GM23338 (cell line): ENCODE measurements around the gene OR51V1. TPM values are rescaled to one million over a fixed set of nuclear protein-coding genes. Genes with fewer than 3 reads are reported as not detected.

ENCODE experiments used
- ATAC-seq: fragments of 200-7000 bp; cut with Tn5 transposase; 3 replicates; pipeline ENCODE4 v1.9.1; 2020
- DNase-seq: peaks from one replicate; pipeline ENCODE4 v3.0.0-alpha.2; 2015; ENCODE audit warnings: low spot score
- H2AFZ ChIP-seq: fragments of 200-600 bp; sonication (generic); 2 replicates; pipeline ENCODE4 v1.8.0; 2016; ENCODE audit warnings: antibody characterized with exemption, mild to moderate bottlenecking, moderate library complexity
- H3F3A ChIP-seq: fragments of 200-600 bp; sonication (generic); replicated peaks from 2 replicates; pipeline ENCODE4 v1.8.0; 2017; ENCODE audit warnings: antibody characterized with exemption, mixed run types, low read depth
- H3K27ac ChIP-seq: fragments of 200-600 bp; sonication (generic); 2 replicates; pipeline ENCODE4 v1.6.1; 2016; ENCODE audit warnings: low read depth
- H3K27me3 ChIP-seq: fragments of 200-600 bp; sonication (generic); 2 replicates; pipeline ENCODE4 v1.8.0; 2016; ENCODE audit warnings: mild to moderate bottlenecking, mixed run types, moderate library complexity; ENCODE audit not compliant: insufficient read depth
- H3K36me3 ChIP-seq: fragments of 200-600 bp; sonication (generic); 2 replicates; pipeline ENCODE4 v1.8.0; 2016; ENCODE audit warnings: mild to moderate bottlenecking; ENCODE audit not compliant: insufficient read depth
- H3K4me1 ChIP-seq: fragments of 200-600 bp; sonication (generic); 2 replicates; pipeline ENCODE4 v1.8.0; 2016; ENCODE audit warnings: mild to moderate bottlenecking, moderate library complexity; ENCODE audit not compliant: insufficient read depth
- H3K4me2 ChIP-seq: fragments of 200-600 bp; sonication (generic); 2 replicates; pipeline ENCODE4 v1.7.1; 2017; ENCODE audit warnings: mixed run types
- H3K4me3 ChIP-seq: fragments of 200-600 bp; sonication (generic); 2 replicates; pipeline ENCODE4 v1.6.1; 2016; ENCODE audit warnings: mixed run types
- H3K79me2 ChIP-seq: fragments of 200-600 bp; sonication (generic); replicated peaks from 2 replicates; pipeline ENCODE4 v1.8.0; 2017; ENCODE audit warnings: mild to moderate bottlenecking; ENCODE audit not compliant: insufficient read depth
- H3K9me2 ChIP-seq: fragments of 200-600 bp; sonication (generic); 2 replicates; pipeline ENCODE4 v1.8.0; 2017; ENCODE audit not compliant: insufficient read depth
- H4K20me1 ChIP-seq: fragments of 200-600 bp; sonication (generic); replicated peaks from 2 replicates; pipeline ENCODE4 v1.8.0; 2017; ENCODE audit warnings: mild to moderate bottlenecking; ENCODE audit not compliant: insufficient read depth
- H3K27ac Mint-ChIP-seq: 2 replicates; pipeline ENCODE4 v1.8.0; 2020; ENCODE audit warnings: inconsistent platforms, mild to moderate bottlenecking, moderate library complexity, mixed read lengths
- H3K27me3 Mint-ChIP-seq: 3 replicates; pipeline ENCODE4 v1.8.0; 2022; ENCODE audit warnings: low read depth, mild to moderate bottlenecking, moderate library complexity, mixed read lengths, inconsistent platforms; ENCODE audit not compliant: insufficient read depth, poor library complexity
- H3K36me3 Mint-ChIP-seq: 3 replicates; pipeline ENCODE4 v1.8.0; 2021; ENCODE audit warnings: low read depth, mild to moderate bottlenecking, inconsistent platforms, moderate library complexity, mixed read lengths
- H3K4me1 Mint-ChIP-seq: 3 replicates; pipeline ENCODE4 v1.8.0; 2020; ENCODE audit warnings: mild to moderate bottlenecking, inconsistent platforms, mixed read lengths
- H3K4me3 Mint-ChIP-seq: 3 replicates; pipeline ENCODE4 v1.8.0; 2021; ENCODE audit warnings: moderate library complexity, mild to moderate bottlenecking, inconsistent platforms, mixed read lengths
- H3K9me3 Mint-ChIP-seq: 3 replicates; pipeline ENCODE4 v1.8.0; 2020; ENCODE audit warnings: moderate library complexity, mild to moderate bottlenecking, inconsistent platforms, mixed read lengths
- CREB1 ChIP-seq: fragments of 250-450 bp; sonication (Bioruptor Pico); IDR thresholded peaks from 2 replicates; pipeline ENCODE4 v1.5.0; 2020; ENCODE audit warnings: low read depth, mild to moderate bottlenecking, moderate library complexity
- EZH2 ChIP-seq: fragments of 200-600 bp; sonication (generic); IDR thresholded peaks from one replicate; pipeline ENCODE4 v1.8.0; 2017; ENCODE audit warnings: antibody characterized with exemption, mild to moderate bottlenecking, low read depth; ENCODE audit not compliant: unreplicated experiment
- EZH2phosphoT487 ChIP-seq: fragments of 200-600 bp; sonication (generic); IDR thresholded peaks from one replicate; pipeline ENCODE4 v1.8.1; 2018; ENCODE audit warnings: antibody characterized with exemption; ENCODE audit not compliant: unreplicated experiment
- POLR2AphosphoS5 ChIP-seq: IDR thresholded peaks from 2 replicates; pipeline ENCODE4 v1.6.1; 2016; ENCODE audit warnings: antibody characterized with exemption, low read depth
- REST ChIP-seq: IDR thresholded peaks from one replicate; pipeline ENCODE4 v1.6.1; 2018; ENCODE audit warnings: antibody characterized with exemption; ENCODE audit not compliant: unreplicated experiment
- STAT1 ChIP-seq: IDR thresholded peaks from one replicate; pipeline ENCODE4 v1.6.1; 2016; ENCODE audit warnings: antibody characterized with exemption; ENCODE audit not compliant: unreplicated experiment
- ZNF114 ChIP-seq: fragments of 250-450 bp; sonication (Bioruptor Pico); IDR thresholded peaks from 2 replicates; pipeline ENCODE4 v1.5.0; 2020; ENCODE audit warnings: mild to moderate bottlenecking, moderate library complexity
- ZNF331 ChIP-seq: fragments of 250-450 bp; sonication (Bioruptor Pico); IDR thresholded peaks from 2 replicates; pipeline ENCODE4 v1.5.0; 2020; ENCODE audit warnings: low read depth, mild to moderate bottlenecking, moderate library complexity
- polyA plus RNA-seq: library from polyadenylated mRNA; unstranded; fragments of >200 nt; fragmentation: Nextera tagmentation; extraction: Ambion mirVana; gene quantifications from 2 replicates; pipeline ENCODE4 v1.2.1, GENCODE V29; 2016
- total RNA-seq: library from RNA; depleted of rRNA; stranded (reverse); fragments of >200 nt; shearing (Covaris generic); gene quantifications from 2 replicates; pipeline ENCODE4 v1.2.3, GENCODE V29; 2014
- TF ChIP-seq, protein P1 (sequence below), 2 experiments: fragments of 200-600 bp in 1 of 2; sonication (generic) in 1 of 2; conservative IDR thresholded peaks; 2 replicates each; pipeline versions ENCODE4 v1.5.1 to v1.6.1; 2016 to 2017; ENCODE audit warnings: antibody characterized with exemption in 2 of 2, low read depth in 2 of 2, mild to moderate bottlenecking in 2 of 2, moderate library complexity in 1 of 2
- TF ChIP-seq, protein P2 (sequence below): fragments of 250-450 bp; sonication (Bioruptor Pico); IDR thresholded peaks from 2 replicates; pipeline ENCODE4 v1.5.0; 2020; ENCODE audit warnings: mild to moderate bottlenecking, moderate library complexity

OR51V1 gene
- total and polyA plus RNA-seq, 2 experiments from 2014 or later, result not detected

- TF ChIP-seq, protein P1, sequence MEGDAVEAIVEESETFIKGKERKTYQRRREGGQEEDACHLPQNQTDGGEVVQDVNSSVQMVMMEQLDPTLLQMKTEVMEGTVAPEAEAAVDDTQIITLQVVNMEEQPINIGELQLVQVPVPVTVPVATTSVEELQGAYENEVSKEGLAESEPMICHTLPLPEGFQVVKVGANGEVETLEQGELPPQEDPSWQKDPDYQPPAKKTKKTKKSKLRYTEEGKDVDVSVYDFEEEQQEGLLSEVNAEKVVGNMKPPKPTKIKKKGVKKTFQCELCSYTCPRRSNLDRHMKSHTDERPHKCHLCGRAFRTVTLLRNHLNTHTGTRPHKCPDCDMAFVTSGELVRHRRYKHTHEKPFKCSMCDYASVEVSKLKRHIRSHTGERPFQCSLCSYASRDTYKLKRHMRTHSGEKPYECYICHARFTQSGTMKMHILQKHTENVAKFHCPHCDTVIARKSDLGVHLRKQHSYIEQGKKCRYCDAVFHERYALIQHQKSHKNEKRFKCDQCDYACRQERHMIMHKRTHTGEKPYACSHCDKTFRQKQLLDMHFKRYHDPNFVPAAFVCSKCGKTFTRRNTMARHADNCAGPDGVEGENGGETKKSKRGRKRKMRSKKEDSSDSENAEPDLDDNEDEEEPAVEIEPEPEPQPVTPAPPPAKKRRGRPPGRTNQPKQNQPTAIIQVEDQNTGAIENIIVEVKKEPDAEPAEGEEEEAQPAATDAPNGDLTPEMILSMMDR (conservative IDR thresholded peaks at IDR 0.05; ENCODE audit: low read depth in 2 of 2), result no peak
- TF ChIP-seq EZH2phosphoT487 (no peak), STAT1 (no peak), REST (no peak), ZNF331 (CRISPR knock-in tag) (no peak), EZH2 (no peak)
These were observed 42.7 kb upstream of the OR51V1 start (continued) for GRCh38 chr11:5242933-5243815.

DNA sequence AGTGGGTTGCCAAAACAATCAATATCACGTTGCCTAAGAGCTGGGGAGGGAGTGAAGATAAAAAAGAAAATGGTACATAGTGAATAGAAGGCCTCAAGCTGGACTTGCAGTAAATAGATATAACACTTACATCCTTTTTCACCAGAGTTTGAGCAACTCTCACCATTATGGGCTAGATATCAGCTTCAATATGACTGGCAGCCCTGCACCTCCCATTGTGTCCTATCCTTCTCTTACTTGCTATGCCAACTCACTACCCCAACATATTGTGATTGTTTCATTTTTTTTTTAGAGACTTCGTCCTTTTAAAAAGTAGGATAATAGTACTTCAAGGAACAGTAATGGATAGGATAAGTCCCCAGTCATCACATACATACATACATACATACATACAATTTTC lies 41.7 kb upstream of the OR51V1 start:
- no peak for ATAC-seq
- Histone ChIP-seq H3K9me2 (0 out of 2 replicates have a peak, but pooled peaks cover 2% of the 10 kb centered on the region), H3K4me2 (no peak overlapping the region), H3K4me3 (no peak overlapping the region), H3K36me3 (no peaks in the 10 kb centered on the region), H3F3A (no peaks in the 10 kb centered on the region), H3K27me3 (no peaks in the 10 kb centered on the region), H3K27ac (no peak overlapping the region), H3K4me1 (no peaks in the 10 kb centered on the region), H4K20me1 (no peaks in the 10 kb centered on the region), H3K79me2 (no peaks in the 10 kb centered on the region), H2AFZ (no peak overlapping the region)
- Mint-ChIP-seq H3K36me3 (no peaks in the 10 kb centered on the region), H3K4me1 (no peaks in the 10 kb centered on the region), H3K4me3 (no peak overlapping the region), H3K9me3 (no peaks in the 10 kb centered on the region), H3K27ac (no peak overlapping the region), H3K27me3 (peaks cover 9% of the 10 kb centered on the region)
- no peak for DNase-seq
- TF ChIP-seq EZH2phosphoT487, result no peak
- no peak for TF ChIP-seq CREB1 (CRISPR knock-in tag)
- TF ChIP-seq, protein P2, sequence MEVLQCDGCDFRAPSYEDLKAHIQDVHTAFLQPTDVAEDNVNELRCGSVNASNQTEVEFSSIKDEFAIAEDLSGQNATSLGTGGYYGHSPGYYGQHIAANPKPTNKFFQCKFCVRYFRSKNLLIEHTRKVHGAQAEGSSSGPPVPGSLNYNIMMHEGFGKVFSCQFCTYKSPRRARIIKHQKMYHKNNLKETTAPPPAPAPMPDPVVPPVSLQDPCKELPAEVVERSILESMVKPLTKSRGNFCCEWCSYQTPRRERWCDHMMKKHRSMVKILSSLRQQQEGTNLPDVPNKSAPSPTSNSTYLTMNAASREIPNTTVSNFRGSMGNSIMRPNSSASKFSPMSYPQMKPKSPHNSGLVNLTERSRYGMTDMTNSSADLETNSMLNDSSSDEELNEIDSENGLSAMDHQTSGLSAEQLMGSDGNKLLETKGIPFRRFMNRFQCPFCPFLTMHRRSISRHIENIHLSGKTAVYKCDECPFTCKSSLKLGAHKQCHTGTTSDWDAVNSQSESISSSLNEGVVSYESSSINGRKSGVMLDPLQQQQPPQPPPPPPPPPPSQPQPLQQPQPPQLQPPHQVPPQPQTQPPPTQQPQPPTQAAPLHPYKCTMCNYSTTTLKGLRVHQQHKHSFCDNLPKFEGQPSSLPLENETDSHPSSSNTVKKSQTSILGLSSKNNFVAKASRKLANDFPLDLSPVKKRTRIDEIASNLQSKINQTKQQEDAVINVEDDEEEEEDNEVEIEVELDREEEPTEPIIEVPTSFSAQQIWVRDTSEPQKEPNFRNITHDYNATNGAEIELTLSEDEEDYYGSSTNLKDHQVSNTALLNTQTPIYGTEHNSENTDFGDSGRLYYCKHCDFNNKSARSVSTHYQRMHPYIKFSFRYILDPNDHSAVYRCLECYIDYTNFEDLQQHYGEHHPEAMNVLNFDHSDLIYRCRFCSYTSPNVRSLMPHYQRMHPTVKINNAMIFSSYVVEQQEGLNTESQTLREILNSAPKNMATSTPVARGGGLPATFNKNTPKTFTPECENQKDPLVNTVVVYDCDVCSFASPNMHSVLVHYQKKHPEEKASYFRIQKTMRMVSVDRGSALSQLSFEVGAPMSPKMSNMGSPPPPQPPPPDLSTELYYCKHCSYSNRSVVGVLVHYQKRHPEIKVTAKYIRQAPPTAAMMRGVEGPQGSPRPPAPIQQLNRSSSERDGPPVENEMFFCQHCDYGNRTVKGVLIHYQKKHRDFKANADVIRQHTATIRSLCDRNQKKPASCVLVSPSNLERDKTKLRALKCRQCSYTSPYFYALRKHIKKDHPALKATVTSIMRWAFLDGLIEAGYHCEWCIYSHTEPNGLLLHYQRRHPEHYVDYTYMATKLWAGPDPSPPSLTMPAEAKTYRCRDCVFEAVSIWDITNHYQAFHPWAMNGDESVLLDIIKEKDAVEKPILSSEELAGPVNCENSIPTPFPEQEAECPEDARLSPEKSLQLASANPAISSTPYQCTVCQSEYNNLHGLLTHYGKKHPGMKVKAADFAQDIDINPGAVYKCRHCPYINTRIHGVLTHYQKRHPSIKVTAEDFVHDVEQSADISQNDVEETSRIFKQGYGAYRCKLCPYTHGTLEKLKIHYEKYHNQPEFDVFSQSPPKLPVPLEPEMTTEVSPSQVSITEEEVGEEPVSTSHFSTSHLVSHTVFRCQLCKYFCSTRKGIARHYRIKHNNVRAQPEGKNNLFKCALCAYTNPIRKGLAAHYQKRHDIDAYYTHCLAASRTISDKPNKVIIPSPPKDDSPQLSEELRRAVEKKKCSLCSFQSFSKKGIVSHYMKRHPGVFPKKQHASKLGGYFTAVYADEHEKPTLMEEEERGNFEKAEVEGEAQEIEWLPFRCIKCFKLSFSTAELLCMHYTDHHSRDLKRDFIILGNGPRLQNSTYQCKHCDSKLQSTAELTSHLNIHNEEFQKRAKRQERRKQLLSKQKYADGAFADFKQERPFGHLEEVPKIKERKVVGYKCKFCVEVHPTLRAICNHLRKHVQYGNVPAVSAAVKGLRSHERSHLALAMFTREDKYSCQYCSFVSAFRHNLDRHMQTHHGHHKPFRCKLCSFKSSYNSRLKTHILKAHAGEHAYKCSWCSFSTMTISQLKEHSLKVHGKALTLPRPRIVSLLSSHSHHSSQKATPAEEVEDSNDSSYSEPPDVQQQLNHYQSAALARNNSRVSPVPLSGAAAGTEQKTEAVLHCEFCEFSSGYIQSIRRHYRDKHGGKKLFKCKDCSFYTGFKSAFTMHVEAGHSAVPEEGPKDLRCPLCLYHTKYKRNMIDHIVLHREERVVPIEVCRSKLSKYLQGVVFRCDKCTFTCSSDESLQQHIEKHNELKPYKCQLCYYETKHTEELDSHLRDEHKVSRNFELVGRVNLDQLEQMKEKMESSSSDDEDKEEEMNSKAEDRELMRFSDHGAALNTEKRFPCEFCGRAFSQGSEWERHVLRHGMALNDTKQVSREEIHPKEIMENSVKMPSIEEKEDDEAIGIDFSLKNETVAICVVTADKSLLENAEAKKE, result no peak
- no peak for TF ChIP-seq POLR2AphosphoS5
- no peak for TF ChIP-seq ZNF114 (CRISPR knock-in tag)
- TF ChIP-seq, protein P1 (conservative IDR thresholded peaks at IDR 0.05; ENCODE audit: low read depth in 2 of 2), result no peak
